LNCaP clone FGC (cell line): Measurements from ENCODE around the gene ESPNL.

Experiments
- DNase-seq: peaks from one replicate; pipeline ENCODE4 v3.0.0-alpha.2; 2011; ENCODE audit warnings: low read depth
- H3K4me3 ChIP-seq: 2 replicates; pipeline ENCODE4 v1.5.1; 2011; ENCODE audit warnings: mild to moderate bottlenecking, low read depth, low read length, control low read depth
- CTCF ChIP-seq: IDR thresholded peaks from 2 replicates; pipeline ENCODE4 v1.5.1; 2012; ENCODE audit warnings: mild to moderate bottlenecking; ENCODE audit not compliant: control insufficient read depth, insufficient read depth; ENCODE audit errors: extremely low read depth

ESPNL gene

GRCh38 chr2:238067939-238068338, 32.2 kb upstream of the ESPNL start:
- no peak for TF ChIP-seq CTCF
- no peak for DNase-seq

GRCh38 chr2:238069021-238069709, 31.0 kb upstream of the ESPNL start:
- TF ChIP-seq CTCF, result no peak

More at GRCh38 chr2:238067939-238068338, 32.2 kb upstream of the ESPNL start:
- no peak overlapping the region for H3K4me3 ChIP-seq

GRCh38 chr2:238069877-238070276, 30.3 kb upstream of the ESPNL start:
- DNase-seq, result no peak
- no peak for TF ChIP-seq CTCF
- no peak overlapping the region for H3K4me3 ChIP-seq

More at GRCh38 chr2:238069021-238069709, 31.0 kb upstream of the ESPNL start:
- DNase-seq, result no peak
- H3K4me3 ChIP-seq, result no peak overlapping the region

GRCh38 chr2:238075397-238075796, 24.7 kb upstream of the ESPNL start:
- TF ChIP-seq CTCF, result no peak
- no peak for DNase-seq
- H3K4me3 ChIP-seq, result no peak overlapping the region

GRCh38 chr2:238077292-238077691, 22.8 kb upstream of the ESPNL start:
- no peak overlapping the region for H3K4me3 ChIP-seq
- no peak for DNase-seq
- no peak for TF ChIP-seq CTCF

GRCh38 chr2:238079874-238080327, 20.2 kb upstream of the ESPNL start:
- no peak for TF ChIP-seq CTCF
- peak; percentile 95 for DNase-seq
- H3K4me3 ChIP-seq, result no peak overlapping the region

GRCh38 chr2:238080518-238080917, 19.6 kb upstream of the ESPNL start:
- DNase-seq, result no peak
- no peak overlapping the region for H3K4me3 ChIP-seq
- TF ChIP-seq CTCF, result no peak
